Fibroblast of skin of scalp (primary cell): Measurements from ENCODE around the gene BCAS3.
A peak's percentile ranks its signal among the peaks of the same experiment; 100 is the strongest.
"Not testable (repeated sequence)": the region's sequence is repeated elsewhere in the genome, so short reads cannot be mapped to it uniquely, and the experiment has no call there.

Experiments
- DNase-seq: peaks from one replicate; pipeline ENCODE4 v3.0.0-alpha.2; 2013

The BCAS3 gene

GRCh38 chr17:60888812-60889709 lies 211.4 kb downstream of the BCAS3 start:
- peak; percentile 13 for DNase-seq

DNA sequence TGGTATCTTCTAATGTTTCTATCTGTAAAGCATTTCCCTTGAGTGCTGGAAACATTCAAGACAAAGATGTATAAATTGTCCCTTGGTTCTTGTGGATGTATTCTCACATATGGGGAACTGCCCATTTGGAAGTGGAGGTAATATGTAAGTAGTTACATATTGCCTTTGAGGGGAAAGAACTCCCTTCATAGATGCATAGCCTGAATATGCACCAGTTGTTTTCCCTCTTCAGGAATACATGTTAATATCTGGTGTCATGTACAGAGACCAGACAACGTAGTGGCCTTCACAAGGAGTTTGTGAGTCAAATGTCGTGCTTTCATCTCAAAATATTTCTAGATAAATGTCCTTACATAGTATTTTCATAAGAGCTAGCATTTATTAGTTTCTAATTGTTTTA lies 213.5 kb downstream of the BCAS3 start:
- DNase-seq = no peak

- no peak for DNase-seq
These were observed 215.8 kb downstream of the BCAS3 start for GRCh38 chr17:60893475-60893874.

GRCh38 chr17:60896996-60897395 lies 219.3 kb downstream of the BCAS3 start:
- no peak for DNase-seq

GRCh38 chr17:60899115-60899514 lies 221.5 kb downstream of the BCAS3 start:
- DNase-seq = no peak

DNA sequence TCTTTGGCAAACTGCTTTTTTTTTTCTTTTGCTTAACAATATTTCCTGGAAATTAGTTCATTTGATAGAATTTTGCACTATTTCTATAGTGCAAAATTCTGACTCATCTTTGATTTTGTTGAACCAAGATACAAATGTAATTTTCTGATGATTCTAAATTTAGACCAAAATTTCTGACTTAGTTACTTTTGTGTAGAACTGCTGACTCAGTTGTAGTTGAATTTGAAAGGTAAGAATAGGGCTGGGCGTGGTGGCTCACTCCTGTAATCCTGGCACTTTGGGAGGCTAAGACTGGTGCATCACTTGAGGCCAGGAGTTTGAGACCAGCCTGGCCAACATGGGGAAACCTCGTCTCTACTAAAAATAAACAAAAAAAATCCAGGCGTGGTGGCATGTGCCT lies 223.0 kb downstream of the BCAS3 start:
- DNase-seq = no peak

DNA sequence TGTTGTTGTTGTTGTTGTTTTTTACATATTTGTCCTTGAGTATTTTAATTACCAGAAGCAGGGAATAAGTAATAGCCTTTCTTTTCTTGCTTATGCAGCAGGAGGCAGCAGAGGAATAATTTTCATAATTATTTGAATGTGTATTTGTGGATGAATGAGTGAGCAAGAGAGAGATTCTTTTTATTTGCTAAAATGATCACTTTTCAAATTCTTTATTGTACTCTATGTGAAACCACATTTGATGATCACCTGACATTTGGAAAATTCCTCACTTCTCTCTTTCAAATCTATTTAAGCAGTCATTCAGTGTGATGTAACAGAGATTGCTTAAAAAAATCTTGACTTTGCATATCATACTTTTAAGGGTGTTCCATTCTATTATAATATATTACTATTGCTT lies 223.6 kb downstream of the BCAS3 start:
- peak; percentile 10 for DNase-seq

DNA sequence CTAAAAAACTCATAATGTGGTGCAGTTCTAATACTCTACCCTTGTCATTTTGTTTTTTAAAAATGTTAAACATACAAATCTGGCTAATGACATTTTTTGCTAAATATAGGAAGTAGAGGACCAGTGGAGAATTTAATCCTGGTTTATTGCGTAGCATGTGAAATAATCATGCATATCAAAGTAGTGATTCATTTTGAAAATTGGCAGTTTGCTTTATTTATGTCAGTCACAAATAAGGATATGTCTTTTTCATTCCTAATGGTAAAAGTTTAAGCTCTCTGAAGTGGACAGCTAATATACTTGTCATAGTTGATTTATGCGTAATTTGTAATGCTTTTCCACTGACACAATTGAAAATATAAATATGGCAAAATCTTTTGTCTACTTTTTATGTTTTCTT lies 224.2 kb downstream of the BCAS3 start:
- DNase-seq = peak; percentile 83

DNA sequence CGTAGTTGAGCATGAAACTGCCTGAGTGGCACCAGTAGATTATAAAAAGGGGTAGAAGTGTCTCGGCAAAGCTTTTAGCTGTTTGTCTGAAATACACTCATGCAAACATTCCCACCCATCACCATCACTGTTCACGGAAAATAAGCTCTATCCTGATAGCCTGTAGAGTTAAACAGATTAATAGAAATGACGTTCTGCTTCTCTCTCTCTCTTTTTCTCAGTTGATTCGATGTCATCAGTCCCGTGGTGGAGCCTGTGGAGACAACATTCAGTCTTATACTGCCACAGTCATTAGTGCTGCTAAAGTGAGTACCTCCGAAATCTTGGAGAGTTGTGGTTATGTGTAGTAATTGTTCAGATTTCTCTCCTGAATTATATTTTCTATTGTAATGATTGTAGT lies 224.7 kb downstream of the BCAS3 start:
- DNase-seq = peak; percentile 25

- no peak for DNase-seq
These were observed 226.9 kb downstream of the BCAS3 start for GRCh38 chr17:60904582-60904981.

GRCh38 chr17:60905709-60906108 lies 228.1 kb downstream of the BCAS3 start:
- no peak for DNase-seq

- DNase-seq = no peak
These were observed 230.7 kb downstream of the BCAS3 start for GRCh38 chr17:60908324-60908723.

DNA sequence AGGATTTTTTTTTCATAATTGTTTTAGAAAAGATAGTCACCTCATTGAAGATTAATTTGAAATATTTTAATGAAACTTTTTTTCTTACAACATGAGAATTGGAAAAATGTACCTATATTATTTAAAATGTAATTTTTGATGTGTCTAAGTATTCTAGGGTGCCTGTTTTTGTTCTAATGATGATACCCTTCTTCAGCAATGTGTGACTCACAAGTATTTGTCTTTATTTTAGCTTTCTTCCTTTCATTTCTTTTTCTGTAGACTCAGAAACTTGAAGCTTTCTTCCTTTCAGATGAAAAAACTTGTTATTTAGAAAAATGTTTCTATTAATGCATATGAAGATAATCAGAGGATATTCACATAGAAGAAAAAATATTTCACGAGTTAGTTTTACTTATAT lies 231.8 kb downstream of the BCAS3 start:
- DNase-seq = peak; percentile 4

DNA sequence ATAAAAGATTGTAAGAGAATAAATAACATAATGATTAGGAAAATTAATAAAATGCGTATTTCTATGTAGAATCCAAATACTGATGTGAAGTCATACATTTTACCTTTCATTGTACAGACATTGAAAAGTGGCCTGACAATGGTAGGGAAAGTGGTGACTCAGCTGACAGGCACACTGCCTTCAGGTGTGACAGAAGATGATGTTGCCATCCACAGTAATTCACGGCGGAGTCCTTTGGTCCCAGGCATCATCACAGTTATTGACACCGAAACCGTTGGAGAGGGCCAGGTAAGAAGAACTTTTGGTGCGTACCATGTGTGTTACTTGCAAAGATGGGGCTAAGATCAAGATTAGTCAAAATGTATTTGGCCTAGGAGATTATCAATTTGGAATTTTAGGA lies 232.8 kb downstream of the BCAS3 start:
- DNase-seq = no peak

GRCh38 chr17:60914078-60914477 lies 236.4 kb downstream of the BCAS3 start:
- DNase-seq = no peak

GRCh38 chr17:60916043-60916442 lies 238.4 kb downstream of the BCAS3 start:
- DNase-seq = no peak

DNA sequence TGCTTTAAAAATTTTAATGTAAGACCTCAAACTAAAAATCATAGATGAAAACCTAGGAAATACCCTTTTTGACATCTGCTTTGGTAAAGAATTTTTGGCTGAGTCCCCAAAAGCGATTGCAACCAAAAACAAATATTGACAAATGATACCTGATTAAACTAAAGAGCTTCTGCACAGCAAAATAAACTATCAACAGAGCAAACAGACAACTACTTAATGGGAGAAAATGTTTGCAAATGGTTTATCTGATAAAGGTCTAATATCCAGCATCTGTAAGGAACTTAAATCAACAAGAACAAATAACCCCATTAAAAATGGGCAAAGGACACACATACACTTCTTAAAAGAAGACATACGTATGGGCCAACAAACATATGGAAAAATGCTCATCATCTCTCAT lies 242.5 kb downstream of the BCAS3 start:
- no peak for DNase-seq

DNA sequence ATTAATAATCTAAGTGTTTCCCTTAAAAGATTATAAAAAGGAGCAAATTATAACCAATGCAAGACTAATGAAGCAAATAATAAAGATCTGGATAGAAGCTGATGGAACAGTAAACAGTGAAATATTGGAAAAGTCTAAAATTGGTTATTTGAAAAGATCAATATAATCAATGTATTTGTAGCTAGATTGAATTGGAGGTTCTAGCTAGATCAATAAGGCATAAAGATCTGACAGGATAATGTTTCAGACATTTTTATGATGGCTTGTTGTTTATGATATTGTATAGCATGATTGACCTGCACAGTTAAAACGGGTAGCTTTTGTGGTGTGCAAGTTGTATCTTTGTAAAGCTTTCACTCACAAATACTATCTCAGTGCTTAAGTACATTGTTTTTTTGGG lies 245.3 kb downstream of the BCAS3 start:
- no peak for DNase-seq

- peak; percentile 4 for DNase-seq
These were observed 249.0 kb downstream of the BCAS3 start for GRCh38 chr17:60926466-60927183.

DNA sequence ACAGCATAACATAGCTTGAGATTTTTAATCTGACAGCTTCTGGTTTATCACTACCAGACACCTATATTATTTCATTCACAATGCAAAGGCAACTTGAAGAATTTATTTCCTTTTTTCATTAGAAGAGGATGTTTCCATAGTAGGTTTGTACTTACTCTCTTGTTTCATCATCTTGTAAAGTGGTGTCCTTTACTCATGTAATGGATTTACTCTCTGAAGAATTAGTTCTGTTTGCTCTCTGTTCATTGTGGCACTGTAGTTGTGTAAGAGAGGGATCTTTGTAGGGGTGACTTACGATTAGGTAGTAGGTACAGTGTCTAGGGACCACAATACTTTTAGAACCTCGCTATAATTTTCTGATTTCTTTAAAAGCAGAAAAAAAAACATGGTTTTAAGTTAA lies 256.1 kb downstream of the BCAS3 start:
- DNase-seq = no peak

GRCh38 chr17:60934723-60935122 lies 257.1 kb downstream of the BCAS3 start:
- DNase-seq = no peak

DNA sequence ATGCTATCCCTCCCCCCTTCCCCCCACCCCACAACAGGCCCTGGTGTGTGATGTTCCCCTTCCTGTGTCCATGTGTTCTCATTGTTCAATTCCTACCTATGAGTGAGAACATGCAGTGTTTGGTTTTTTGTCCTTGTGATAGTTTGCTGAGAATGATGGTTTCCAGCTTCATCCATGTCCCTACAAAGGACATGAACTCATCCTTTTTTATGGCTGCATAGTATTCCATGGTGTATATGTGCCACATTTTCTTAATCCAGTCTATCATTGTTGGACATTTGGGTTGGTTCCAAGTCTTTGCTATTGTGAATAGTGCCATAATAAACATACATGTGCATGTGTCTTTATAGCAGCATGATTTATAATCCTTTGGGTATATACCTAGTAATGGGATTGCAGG lies 258.3 kb downstream of the BCAS3 start:
- not testable (repeated sequence) for DNase-seq

DNA sequence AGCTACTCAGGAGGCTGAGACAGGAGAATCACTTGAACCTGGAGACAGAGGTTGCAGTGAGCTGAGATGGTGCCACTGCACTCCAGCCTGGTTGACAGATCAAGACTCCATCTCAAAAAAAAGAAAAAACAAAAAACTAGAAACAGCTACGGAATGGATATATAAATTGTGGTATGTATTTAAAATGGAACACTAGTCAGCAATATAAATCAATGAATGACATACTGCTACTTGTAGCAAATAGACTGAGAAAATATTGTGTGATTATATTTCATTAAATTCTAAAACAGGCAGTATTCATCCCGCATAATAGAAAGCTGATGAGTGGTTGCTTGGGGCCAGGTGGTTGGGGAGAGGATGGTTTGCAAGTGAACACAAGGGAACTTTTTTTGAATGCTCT lies 261.7 kb downstream of the BCAS3 start:
- DNase-seq = no peak

DNA sequence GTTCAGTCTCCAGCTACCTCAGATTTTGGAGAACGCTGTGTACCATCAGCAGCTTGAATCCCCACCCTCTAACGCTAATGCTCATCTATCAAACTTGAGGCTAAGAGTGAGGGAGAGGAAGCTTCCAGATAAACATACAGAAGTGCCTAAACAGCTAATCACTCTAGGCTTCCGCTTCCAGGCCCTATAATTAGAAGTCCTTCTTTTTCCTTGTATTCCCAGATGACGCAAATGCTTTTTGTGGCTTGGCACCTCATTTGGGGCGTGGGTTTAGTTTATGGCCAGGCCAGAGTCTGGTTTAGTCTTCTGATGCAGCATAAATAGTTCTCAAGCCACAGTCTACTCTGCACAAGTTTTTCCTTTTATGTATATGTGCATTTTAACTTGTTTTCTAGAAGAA lies 263.4 kb downstream of the BCAS3 start:
- peak; percentile 81 for DNase-seq
